GM19324 (cell line): ENCODE results near the gene ANK2.
A peak's percentile ranks its signal among the peaks of the same experiment; 100 is the strongest.
"Not testable (repeated sequence)": the region's sequence is repeated elsewhere in the genome, so short reads cannot be mapped to it uniquely, and the experiment has no call there.

ENCODE experiments used
- ATAC-seq: cut with Tn5 transposase; IDR thresholded peaks from one replicate; pipeline ENCODE4 v1.9.1; 2021; ENCODE audit warnings: mild to moderate bottlenecking, moderate library complexity; ENCODE audit not compliant: unreplicated experiment, low FRiP score

The ANK2 gene

GRCh38 chr4:113183032-113183605 is 133.7 kb downstream of the ANK2 start:
- ATAC-seq, result no peak

GRCh38 chr4:113186220-113186619 is 136.8 kb downstream of the ANK2 start:
- ATAC-seq, result not testable (repeated sequence)

- ATAC-seq, result no peak
These were observed 137.5 kb downstream of the ANK2 start for GRCh38 chr4:113186913-113187312.

GRCh38 chr4:113187358-113187757 is 137.9 kb downstream of the ANK2 start:
- ATAC-seq, result no peak

GRCh38 chr4:113189546-113189945 is 140.1 kb downstream of the ANK2 start:
- no peak for ATAC-seq

- ATAC-seq, result peak; percentile 60
These were observed 159.7 kb downstream of the ANK2 start for GRCh38 chr4:113209153-113209552.

- ATAC-seq, result no peak
These were observed 160.3 kb downstream of the ANK2 start for GRCh38 chr4:113209652-113210320.

GRCh38 chr4:113212613-113213012 is 163.2 kb downstream of the ANK2 start:
- ATAC-seq, result no peak

GRCh38 chr4:113221990-113222389 is 172.5 kb downstream of the ANK2 start:
- ATAC-seq, result no peak

- ATAC-seq, result no peak
These were observed 173.0 kb downstream of the ANK2 start for GRCh38 chr4:113222471-113222870.

GRCh38 chr4:113223001-113223400 is 173.5 kb downstream of the ANK2 start:
- ATAC-seq, result no peak

- no peak for ATAC-seq
These were observed 182.7 kb downstream of the ANK2 start for GRCh38 chr4:113232194-113232593.

GRCh38 chr4:113236916-113237315 is 187.5 kb downstream of the ANK2 start:
- ATAC-seq, result no peak

- ATAC-seq, result no peak
These were observed 193.9 kb downstream of the ANK2 start for GRCh38 chr4:113243312-113243711.

GRCh38 chr4:113244747-113245146 is 195.3 kb downstream of the ANK2 start:
- not testable (repeated sequence) for ATAC-seq

GRCh38 chr4:113248320-113248719 is 198.9 kb downstream of the ANK2 start:
- ATAC-seq, result no peak

- no peak for ATAC-seq
These were observed 206.2 kb downstream of the ANK2 start for GRCh38 chr4:113255628-113256027.

GRCh38 chr4:113256946-113257345 is 207.5 kb downstream of the ANK2 start:
- no peak for ATAC-seq

- ATAC-seq, result no peak
These were observed 211.2 kb downstream of the ANK2 start for GRCh38 chr4:113260688-113261087.

- no peak for ATAC-seq
These were observed 213.8 kb downstream of the ANK2 start for GRCh38 chr4:113263274-113263673.

- ATAC-seq, result no peak
These were observed 221.3 kb downstream of the ANK2 start for GRCh38 chr4:113270520-113271319.

GRCh38 chr4:113272523-113272922 is 223.1 kb downstream of the ANK2 start:
- no peak for ATAC-seq
